Esophagus muscularis mucosa (tissue), 4 donors: ENCODE measurements around the gene MAP3K7.

Experiments
- CTCF ChIP-seq, 3 experiments: fragments of 200-600 bp in 2 of 3; fragments of 450-650 bp in 1 of 3; sonication (generic) in 2 of 3; IDR thresholded peaks; one replicate each; pipeline ENCODE4 v1.5.1; 2017 to 2019; ENCODE audit warnings: antibody characterized with exemption in 3 of 3, mild to moderate bottlenecking in 2 of 3, moderate library complexity in 1 of 3
- EP300 ChIP-seq: sonication (generic); formaldehyde crosslinking; IDR thresholded peaks from one replicate; pipeline ENCODE4 v1.6.1; 2017; ENCODE audit warnings: antibody characterized with exemption
- POLR2A ChIP-seq: fragments of 450-650 bp; IDR thresholded peaks from one replicate; pipeline ENCODE4 v1.6.1; 2017; ENCODE audit warnings: antibody characterized with exemption, moderate library complexity, mild to moderate bottlenecking, low read depth
- POLR2AphosphoS5 ChIP-seq, 2 donors: sonication (generic); formaldehyde crosslinking; IDR thresholded peaks; one replicate each; pipeline ENCODE4 v1.6.1; 2017; ENCODE audit warnings: antibody characterized with exemption in 2 of 2

GRCh38 chr6:90530882-90531281, 56.0 kb downstream of the MAP3K7 start:
- TF ChIP-seq POLR2AphosphoS5 (IDR thresholded peaks at IDR 0.05) (no peak), CTCF (IDR thresholded peaks at IDR 0.05) (no peak), EP300 (no peak), POLR2A (no peak)
